SJCRH30 (cell line): Measurements from ENCODE around the gene BRD1. TPM values are rescaled to one million over a fixed set of nuclear protein-coding genes. Genes with fewer than 3 reads are reported as not detected.
"Not testable (repeated sequence)": the region's sequence is repeated elsewhere in the genome, so short reads cannot be mapped to it uniquely, and the experiment has no call there.

Source experiments
- DNase-seq, 2 experiments: peaks; one replicate each; pipeline ENCODE4 v3.0.0-alpha.2; 2015 to 2020
- H3K27ac ChIP-seq: fragments of 250-450 bp; sonication (Bioruptor Pico); 2 replicates; pipeline ENCODE4 v1.5.1; 2020; ENCODE audit warnings: mild to moderate bottlenecking, moderate library complexity
- H3K27me3 ChIP-seq: fragments of 250-450 bp; sonication (Bioruptor Pico); 2 replicates; pipeline ENCODE4 v1.5.1; 2020; ENCODE audit warnings: mild to moderate bottlenecking, moderate library complexity
- H3K36me3 ChIP-seq: fragments of 250-450 bp; sonication (Bioruptor Pico); 2 replicates; pipeline ENCODE4 v1.5.1; 2020; ENCODE audit warnings: mild to moderate bottlenecking, moderate library complexity
- H3K4me1 ChIP-seq: fragments of 250-450 bp; sonication (Bioruptor Pico); 2 replicates; pipeline ENCODE4 v1.5.1; 2020; ENCODE audit warnings: mild to moderate bottlenecking, moderate library complexity
- H3K4me3 ChIP-seq: fragments of 250-450 bp; sonication (Bioruptor Pico); 2 replicates; pipeline ENCODE4 v1.5.1; 2020; ENCODE audit warnings: mild to moderate bottlenecking, moderate library complexity
- H3K9me3 ChIP-seq: fragments of 250-450 bp; sonication (Bioruptor Pico); replicated peaks from 2 replicates; pipeline ENCODE4 v1.5.1; 2020; ENCODE audit warnings: mild to moderate bottlenecking, moderate library complexity
- total RNA-seq: library from RNA; depleted of rRNA; stranded (reverse); fragments of >200 nt; shearing (Covaris generic); gene quantifications from 2 replicates; pipeline ENCODE4 v1.2.3, GENCODE V29; 2014

The BRD1 gene
- total RNA-seq, 1 experiment from 2014 or later = 44.7 TPM

- no peak overlapping the region for H3K27ac ChIP-seq
- H3K4me1 ChIP-seq = peaks cover 3% of the 10 kb centered on the region; the same call in 1 of the 2 replicates
- H3K4me3 ChIP-seq = no peak overlapping the region
- peak in 1 of 2 experiments; percentile 39 for DNase-seq
- peaks cover 85% of the 10 kb centered on the region for H3K36me3 ChIP-seq
- H3K9me3 ChIP-seq = no peaks in the 10 kb centered on the region
- no peaks in the 10 kb centered on the region for H3K27me3 ChIP-seq
Observed at GRCh38 chr22:49789289-49790141, 38.2 kb downstream of the BRD1 start.

- peaks cover 82% of the 10 kb centered on the region for H3K36me3 ChIP-seq
- H3K4me3 ChIP-seq = no peak overlapping the region
- no peak overlapping the region for H3K27ac ChIP-seq
- no peaks in the 10 kb centered on the region for H3K9me3 ChIP-seq
- peaks cover 3% of the 10 kb centered on the region; the same call in 1 of the 2 replicates for H3K4me1 ChIP-seq
- H3K27me3 ChIP-seq = no peaks in the 10 kb centered on the region
- DNase-seq = no peak
Observed at GRCh38 chr22:49788504-49788903, 39.2 kb downstream of the BRD1 start.

GRCh38 chr22:49787861-49788260 lies 39.8 kb downstream of the BRD1 start:
- Histone ChIP-seq H3K27me3 (no peaks in the 10 kb centered on the region), H3K4me1 (peaks cover 3% of the 10 kb centered on the region; the same call in 1 of the 2 replicates), H3K9me3 (no peaks in the 10 kb centered on the region), H3K36me3 (peaks cover 82% of the 10 kb centered on the region), H3K27ac (no peak overlapping the region), H3K4me3 (no peak overlapping the region)
- no peak for DNase-seq

- Histone ChIP-seq H3K4me1 (peaks cover 3% of the 10 kb centered on the region; the same call in 1 of the 2 replicates), H3K36me3 (peaks cover 75% of the 10 kb centered on the region), H3K9me3 (no peaks in the 10 kb centered on the region), H3K27me3 (no peaks in the 10 kb centered on the region), H3K27ac (no peak overlapping the region), H3K4me3 (no peak overlapping the region)
- no peak for DNase-seq
Observed at GRCh38 chr22:49786976-49787706, 40.5 kb downstream of the BRD1 start.

- Histone ChIP-seq H3K36me3 (peaks cover 66% of the 10 kb centered on the region), H3K4me1 (peaks cover 5% of the 10 kb centered on the region), H3K27ac (no peak overlapping the region), H3K9me3 (no peaks in the 10 kb centered on the region), H3K27me3 (no peaks in the 10 kb centered on the region), H3K4me3 (no peak overlapping the region)
- DNase-seq = no peak
Observed at GRCh38 chr22:49785841-49786471, 41.7 kb downstream of the BRD1 start.

- Histone ChIP-seq H3K4me3 (no peak overlapping the region), H3K27ac (no peak overlapping the region), H3K4me1 (peaks cover 14% of the 10 kb centered on the region), H3K36me3 (peaks cover 58% of the 10 kb centered on the region), H3K9me3 (no peaks in the 10 kb centered on the region), H3K27me3 (no peaks in the 10 kb centered on the region)
- no peak for DNase-seq
Observed at GRCh38 chr22:49785046-49785521, 42.6 kb downstream of the BRD1 start.

- H3K4me3 ChIP-seq = no peak overlapping the region
- peaks cover 55% of the 10 kb centered on the region for H3K36me3 ChIP-seq
- no peaks in the 10 kb centered on the region for H3K27me3 ChIP-seq
- DNase-seq = no peak
- H3K4me1 ChIP-seq = peaks cover 19% of the 10 kb centered on the region
- no peak overlapping the region for H3K27ac ChIP-seq
- no peaks in the 10 kb centered on the region for H3K9me3 ChIP-seq
Observed at GRCh38 chr22:49784630-49784971, 43.1 kb downstream of the BRD1 start.

- H3K4me3 ChIP-seq = no peak overlapping the region
- no peak for DNase-seq
- peaks cover 22% of the 10 kb centered on the region for H3K4me1 ChIP-seq
- H3K36me3 ChIP-seq = peaks cover 55% of the 10 kb centered on the region
- no peak overlapping the region for H3K27ac ChIP-seq
- H3K9me3 ChIP-seq = no peaks in the 10 kb centered on the region
- H3K27me3 ChIP-seq = no peaks in the 10 kb centered on the region
Observed at GRCh38 chr22:49783926-49784629, 43.6 kb downstream of the BRD1 start.

- H3K4me1 ChIP-seq = peaks cover 26% of the 10 kb centered on the region
- no peaks in the 10 kb centered on the region for H3K9me3 ChIP-seq
- DNase-seq = no peak
- no peak overlapping the region for H3K4me3 ChIP-seq
- no peaks in the 10 kb centered on the region for H3K27me3 ChIP-seq
- H3K36me3 ChIP-seq = peaks cover 49% of the 10 kb centered on the region
- no peak overlapping the region for H3K27ac ChIP-seq
Observed at GRCh38 chr22:49783036-49783746, 44.5 kb downstream of the BRD1 start.

- H3K9me3 ChIP-seq, H3K4me3 ChIP-seq, H3K27me3 ChIP-seq, H3K27ac ChIP-seq, DNase-seq: not testable (repeated sequence)
- Histone ChIP-seq H3K4me1 (peaks cover 26% of the 10 kb centered on the region), H3K36me3 (peaks cover 49% of the 10 kb centered on the region)
Observed at GRCh38 chr22:49781886-49782285, 45.8 kb downstream of the BRD1 start.

- peak overlapping the region; percentile 85 for H3K27ac ChIP-seq
- peaks cover 26% of the 10 kb centered on the region for H3K4me1 ChIP-seq
- no peak for DNase-seq
- H3K4me3 ChIP-seq = no peak overlapping the region
- H3K9me3 ChIP-seq = no peaks in the 10 kb centered on the region
- no peaks in the 10 kb centered on the region for H3K27me3 ChIP-seq
- peaks cover 49% of the 10 kb centered on the region for H3K36me3 ChIP-seq
Observed at GRCh38 chr22:49781289-49781782, 46.3 kb downstream of the BRD1 start.

GRCh38 chr22:49780698-49781288 lies 46.9 kb downstream of the BRD1 start:
- peak overlapping the region; percentile 85 for H3K27ac ChIP-seq
- H3K9me3 ChIP-seq = no peaks in the 10 kb centered on the region
- H3K4me3 ChIP-seq = no peak overlapping the region
- peaks cover 51% of the 10 kb centered on the region for H3K36me3 ChIP-seq
- H3K4me1 ChIP-seq = peaks cover 26% of the 10 kb centered on the region
- H3K27me3 ChIP-seq = no peaks in the 10 kb centered on the region
- no peak for DNase-seq

- Histone ChIP-seq H3K4me1 (peaks cover 26% of the 10 kb centered on the region), H3K4me3 (no peak overlapping the region), H3K27me3 (no peaks in the 10 kb centered on the region), H3K9me3 (no peaks in the 10 kb centered on the region), H3K27ac (peak overlapping the region; percentile 85), H3K36me3 (peaks cover 50% of the 10 kb centered on the region)
- peak; percentile 80 to 86 for DNase-seq
Observed at GRCh38 chr22:49779853-49780697, 47.6 kb downstream of the BRD1 start.
